Measurements from ENCODE around the gene SLC16A10.
"Not testable (repeated sequence)": the region's sequence is repeated elsewhere in the genome, so short reads cannot be mapped to it uniquely, and the experiment has no call there.

Gene SLC16A10

GRCh38 chr6:111080698-111081097 is 6.6 kb upstream of the SLC16A10 start:
- FAIRE-seq (peak; percentile 30), DNase-seq (ENCODE audit: low spot score) (peak; percentile 14)

GRCh38 chr6:111086685-111087084 is 618 bp upstream of the SLC16A10 start:
- FAIRE-seq, result no peak
- no peak for DNase-seq (ENCODE audit: low spot score)

GRCh38 chr6:111087871-111088667 is 766 bp downstream of the SLC16A10 start:
- DNase-seq (ENCODE audit: low spot score), result peak; percentile 21

DNA sequence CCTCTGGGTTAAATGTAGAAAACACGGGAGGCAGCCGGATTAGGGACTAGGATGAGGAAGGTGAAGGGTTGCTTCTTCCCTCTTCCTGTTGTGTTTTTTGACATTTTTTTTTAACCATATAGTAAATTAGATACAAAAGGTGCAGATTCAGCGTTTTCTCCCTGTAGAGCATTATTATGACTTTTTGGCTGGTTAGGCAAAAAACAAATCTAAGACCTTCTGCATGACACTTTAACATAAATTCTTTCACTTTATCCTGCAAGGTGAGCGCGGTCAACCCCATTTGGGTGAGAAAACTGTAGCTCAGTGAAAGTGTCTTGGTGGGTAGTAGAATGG is 1.3 kb downstream of the SLC16A10 start:
- DNase-seq (ENCODE audit: low spot score), result no peak
- FAIRE-seq, result no peak

More at GRCh38 chr6:111087871-111088667, 766 bp downstream of the SLC16A10 start:
- no peak for FAIRE-seq

- no peak for FAIRE-seq
These were observed 3.5 kb downstream of the SLC16A10 start for GRCh38 chr6:111090766-111091165.

DNA sequence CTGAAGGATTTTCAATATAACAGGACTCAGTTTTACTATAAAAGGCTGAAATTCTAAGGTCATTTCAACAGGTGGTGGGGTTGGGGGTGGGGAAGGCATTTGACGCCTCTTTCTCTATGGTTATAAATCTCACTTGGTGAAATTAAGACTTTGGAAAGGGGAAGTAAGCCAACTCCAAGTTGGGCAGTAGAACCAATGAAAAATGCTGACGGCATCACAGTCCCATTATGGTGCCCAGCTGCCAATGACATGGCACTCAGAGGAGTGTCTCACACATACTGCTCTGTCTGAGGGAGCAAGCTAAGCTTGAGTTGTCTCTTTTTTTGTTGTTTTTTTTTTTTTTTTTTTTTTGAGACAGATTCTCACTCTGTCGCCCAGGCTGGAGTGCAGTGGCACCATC is 4.7 kb downstream of the SLC16A10 start:
- DNase-seq (ENCODE audit: low spot score) (no peak), FAIRE-seq (no peak)

More at GRCh38 chr6:111090766-111091165, 3.5 kb downstream of the SLC16A10 start:
- DNase-seq (ENCODE audit: low spot score), result no peak

GRCh38 chr6:111095488-111095887 is 8.2 kb downstream of the SLC16A10 start:
- not testable (repeated sequence) for FAIRE-seq; DNase-seq (ENCODE audit: low spot score)

DNA sequence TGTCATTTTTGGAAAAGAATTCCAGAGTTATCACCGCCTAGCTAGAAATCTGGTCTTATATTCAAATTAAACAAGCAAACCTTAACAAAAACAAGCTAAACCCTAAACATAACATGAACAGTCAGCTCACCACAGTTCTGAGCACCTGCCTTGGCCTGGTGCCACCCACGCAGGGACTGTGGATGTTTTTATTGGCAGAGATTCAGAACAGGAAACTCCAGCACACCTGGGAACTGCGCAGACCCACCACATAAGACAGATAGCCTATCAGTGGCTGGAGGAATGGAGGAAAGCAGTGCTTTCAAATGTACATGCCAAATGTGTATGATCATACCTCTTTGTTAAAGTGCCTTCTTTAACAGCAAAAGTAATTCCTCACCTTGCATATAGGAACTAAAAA is 8.9 kb downstream of the SLC16A10 start:
- FAIRE-seq, result no peak
- peak; percentile 30 for DNase-seq (ENCODE audit: low spot score)

GRCh38 chr6:111098597-111098996 is 11.3 kb downstream of the SLC16A10 start:
- FAIRE-seq (no peak), DNase-seq (ENCODE audit: low spot score) (no peak)

GRCh38 chr6:111101987-111102386 is 14.7 kb downstream of the SLC16A10 start:
- no peak for FAIRE-seq
- DNase-seq (ENCODE audit: low spot score), result no peak

- DNase-seq (ENCODE audit: low spot score), result peak; percentile 58
- peak; percentile 73 for FAIRE-seq
These were observed 18.3 kb downstream of the SLC16A10 start for GRCh38 chr6:111105578-111105977.

DNA sequence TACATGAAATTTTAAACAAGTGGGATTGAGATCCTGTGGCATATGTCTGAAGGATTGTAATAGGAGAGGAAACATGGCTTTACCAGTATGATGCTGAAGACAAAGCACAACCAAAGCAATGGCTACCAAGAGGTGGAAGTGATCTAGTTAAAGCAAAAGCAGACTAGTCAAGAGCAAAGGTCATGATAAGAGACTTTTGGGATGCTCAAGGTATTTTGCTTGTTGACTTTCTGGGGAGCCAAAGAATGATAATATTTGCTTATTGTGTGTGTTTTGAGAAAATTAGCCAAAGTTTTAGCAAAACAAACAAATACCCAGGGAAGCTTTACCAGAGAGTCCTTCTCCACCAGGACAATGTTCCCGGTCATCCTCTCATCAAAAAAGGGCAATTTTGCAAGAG is 20.3 kb downstream of the SLC16A10 start:
- FAIRE-seq (no peak), DNase-seq (ENCODE audit: low spot score) (no peak)

DNA sequence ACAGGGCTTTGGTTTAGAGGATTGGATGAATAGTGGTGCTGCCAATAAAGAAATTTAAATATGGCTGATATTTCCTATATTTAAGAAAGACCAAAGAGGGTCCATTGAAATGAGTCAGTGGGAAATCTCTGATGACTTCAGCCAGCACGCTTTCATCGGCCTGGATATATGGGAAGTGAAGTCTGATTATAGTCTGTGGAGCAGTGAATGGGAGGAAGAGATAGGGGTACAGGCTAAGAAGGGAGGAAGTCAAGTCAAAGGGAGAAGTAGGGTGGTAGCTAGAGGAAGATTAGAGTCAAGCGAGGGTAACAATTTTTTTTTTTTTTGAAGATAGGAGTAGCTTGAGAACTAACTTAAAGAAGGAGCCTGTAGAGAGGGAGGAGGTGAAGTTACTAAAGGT is 22.7 kb downstream of the SLC16A10 start:
- FAIRE-seq, result no peak

DNA sequence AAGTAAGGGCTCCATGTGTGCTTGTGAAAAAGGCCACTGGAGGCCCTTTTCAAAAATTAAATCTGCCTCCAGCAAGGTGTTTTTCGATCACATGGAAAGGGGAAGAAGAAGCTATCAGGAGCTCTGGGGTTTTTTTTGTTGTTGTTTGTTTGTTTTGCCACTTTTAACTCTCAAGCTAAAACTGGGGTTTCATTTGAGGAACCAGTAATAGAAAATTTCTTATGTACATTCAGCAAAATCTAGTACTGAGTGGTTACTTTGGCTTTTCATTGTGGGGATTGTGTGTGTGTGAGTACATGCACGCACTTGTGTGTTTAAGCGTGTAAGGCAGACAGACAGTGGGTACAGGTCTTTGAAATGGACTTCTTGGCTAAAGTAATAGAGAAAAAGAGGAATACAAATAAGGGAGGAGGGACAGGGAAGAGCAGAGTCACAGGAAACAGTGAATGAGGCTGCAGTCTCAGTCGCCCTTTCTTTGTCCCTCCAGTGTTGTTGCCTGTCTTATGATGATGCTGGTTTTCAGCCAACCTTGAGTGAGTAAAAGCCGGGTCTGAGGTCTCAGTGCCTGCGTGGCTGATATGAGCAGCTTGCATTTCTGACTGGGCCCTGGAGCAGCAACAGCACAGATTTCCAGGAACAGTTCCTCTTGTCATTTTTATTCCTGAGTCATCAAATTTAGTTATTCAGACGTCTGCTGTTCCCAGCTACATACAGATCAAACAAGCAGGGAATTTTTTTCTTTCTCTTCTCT is 26.2 kb downstream of the SLC16A10 start:
- peak; percentile 27 for DNase-seq (ENCODE audit: low spot score)

More for the DNA sequence above, 22.7 kb downstream of the SLC16A10 start:
- no peak for DNase-seq (ENCODE audit: low spot score)

GRCh38 chr6:111114087-111114443 is 26.8 kb downstream of the SLC16A10 start:
- no peak for FAIRE-seq
- DNase-seq (ENCODE audit: low spot score), result no peak

More for the DNA sequence above, 26.2 kb downstream of the SLC16A10 start:
- FAIRE-seq, result no peak

- FAIRE-seq, result no peak
- peak; percentile 12 for DNase-seq (ENCODE audit: low spot score)
These were observed 27.2 kb downstream of the SLC16A10 start for GRCh38 chr6:111114482-111114881.

DNA sequence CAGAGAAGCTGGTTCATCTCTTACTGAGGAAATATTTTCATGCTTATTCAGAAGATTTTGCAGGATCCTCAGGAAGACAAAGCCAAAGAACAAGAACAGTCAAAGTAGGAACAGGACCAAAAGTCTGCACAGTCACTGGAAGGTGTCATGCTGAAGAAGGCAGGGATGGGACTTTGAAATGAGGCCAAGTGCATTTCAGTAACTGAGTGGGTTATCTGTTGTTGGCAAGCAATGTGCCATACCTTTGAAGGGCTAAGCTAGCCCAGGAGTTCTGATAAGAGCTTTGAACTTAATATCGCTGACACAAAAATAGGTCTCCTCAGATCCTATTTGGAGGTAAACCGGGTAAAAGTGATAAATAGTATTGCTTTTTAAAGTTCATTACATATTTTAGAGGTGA is 31.5 kb downstream of the SLC16A10 start:
- DNase-seq (ENCODE audit: low spot score) (no peak), FAIRE-seq (no peak)

DNA sequence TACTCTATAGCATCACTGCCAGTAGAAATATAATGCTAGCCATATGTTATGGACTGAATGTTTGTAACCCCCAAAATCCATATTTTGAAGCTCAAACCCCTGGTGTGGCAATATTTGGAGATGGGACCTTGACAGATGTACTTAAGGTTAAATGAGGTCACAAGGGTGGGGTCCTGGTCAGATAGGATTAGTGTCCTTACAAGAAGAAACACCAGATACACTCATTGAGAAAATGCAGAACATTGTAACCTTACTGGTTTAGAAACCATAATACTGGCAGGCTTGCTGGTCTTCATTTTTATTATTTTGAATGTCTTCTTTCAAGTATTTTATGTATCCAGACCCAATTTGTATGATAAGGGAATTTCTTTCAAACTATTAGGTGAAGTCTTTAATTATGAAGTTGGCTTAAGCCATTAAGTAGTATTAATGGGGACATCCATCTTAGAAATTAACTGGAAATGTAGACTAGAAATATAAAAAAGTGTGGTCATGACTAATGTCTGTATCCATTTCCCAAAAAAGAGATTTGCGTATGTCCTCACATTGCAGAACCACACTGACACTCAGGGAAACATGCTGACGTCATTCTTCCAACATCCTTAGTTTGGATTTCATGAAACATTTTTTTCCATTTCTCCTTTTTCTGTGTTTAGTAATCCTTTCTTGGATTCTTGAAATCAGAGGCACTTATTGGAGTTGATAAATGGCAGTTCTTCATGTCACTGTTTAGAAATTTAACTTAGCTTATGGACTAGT is 32.4 kb downstream of the SLC16A10 start:
- FAIRE-seq (no peak), DNase-seq (ENCODE audit: low spot score) (no peak)

- FAIRE-seq (no peak), DNase-seq (ENCODE audit: low spot score) (no peak)
These were observed 34.6 kb downstream of the SLC16A10 start for GRCh38 chr6:111121789-111122350.

DNA sequence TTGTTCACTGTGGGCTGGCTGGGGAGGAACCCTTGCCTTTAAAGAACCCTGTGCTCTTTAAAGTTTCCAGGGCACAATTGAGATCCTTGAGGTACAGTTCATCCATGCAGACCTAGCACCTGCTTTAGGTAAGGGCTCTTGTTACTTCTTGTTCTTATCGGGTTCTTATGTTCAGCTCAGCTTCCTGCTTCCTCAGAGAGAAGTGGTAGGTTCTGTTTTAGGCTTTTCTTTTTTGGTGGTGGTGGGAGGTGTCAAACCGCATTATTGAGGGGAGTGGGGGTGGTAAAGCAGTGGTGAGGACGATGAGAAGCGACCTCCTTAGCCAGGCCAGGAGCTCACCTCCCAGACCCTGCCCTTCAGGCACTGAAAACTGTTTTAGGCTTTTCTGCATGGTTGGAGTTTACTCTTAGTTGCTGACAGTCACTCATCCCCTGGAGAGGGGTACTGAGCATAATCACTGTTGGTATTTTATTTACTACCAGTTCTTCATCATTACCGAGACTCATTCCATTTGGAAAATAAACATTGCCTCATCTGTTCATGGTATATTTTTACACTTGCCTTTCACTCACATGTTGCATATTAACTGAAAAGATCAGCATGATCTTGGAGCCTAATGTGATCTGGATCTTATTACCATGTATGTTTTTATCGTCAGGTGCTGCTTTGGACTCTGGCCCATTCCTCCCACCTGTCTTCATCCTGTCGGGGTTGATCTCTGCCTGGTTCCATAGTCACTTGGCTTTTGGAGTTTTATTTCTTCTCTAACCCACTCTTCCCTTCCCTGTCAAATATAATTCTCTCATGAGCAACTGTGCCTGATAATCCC is 35.4 kb downstream of the SLC16A10 start:
- DNase-seq (ENCODE audit: low spot score) (no peak), FAIRE-seq (no peak)

DNA sequence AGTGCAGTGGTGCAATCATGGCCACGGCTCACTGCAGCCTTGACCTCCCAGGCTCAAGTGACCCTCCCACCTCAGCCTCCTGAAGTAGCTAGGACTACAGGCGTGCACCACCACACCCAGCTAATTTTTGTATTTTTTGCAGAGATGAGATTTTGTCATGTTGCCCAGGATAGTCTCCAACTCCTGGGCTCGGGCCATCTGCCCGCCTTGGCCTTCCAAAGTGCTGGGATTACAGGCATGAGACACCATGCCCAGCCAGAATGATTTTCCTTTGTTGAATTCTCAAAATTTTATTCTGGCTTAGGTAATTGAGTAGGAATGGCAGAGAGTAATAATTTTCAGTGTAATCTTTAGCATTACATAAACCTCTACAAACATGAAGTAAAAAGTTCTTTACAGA is 37.1 kb downstream of the SLC16A10 start:
- DNase-seq (ENCODE audit: low spot score) (no peak), FAIRE-seq (no peak)

All from urothelium cell line (cell line).